GM23338 (cell line): Measurements from ENCODE around the gene SERBP1. TPM values are rescaled to one million over a fixed set of nuclear protein-coding genes. Genes with fewer than 3 reads are reported as not detected.

Source experiments
- ATAC-seq: fragments of 200-7000 bp; cut with Tn5 transposase; 3 replicates; pipeline ENCODE4 v1.9.1; 2020
- DNase-seq: peaks from one replicate; pipeline ENCODE4 v3.0.0-alpha.2; 2015; ENCODE audit warnings: low spot score
- H2AFZ ChIP-seq: fragments of 200-600 bp; sonication (generic); 2 replicates; pipeline ENCODE4 v1.8.0; 2016; ENCODE audit warnings: antibody characterized with exemption, mild to moderate bottlenecking, moderate library complexity
- H3F3A ChIP-seq: fragments of 200-600 bp; sonication (generic); replicated peaks from 2 replicates; pipeline ENCODE4 v1.8.0; 2017; ENCODE audit warnings: antibody characterized with exemption, mixed run types, low read depth
- H3K27ac ChIP-seq: fragments of 200-600 bp; sonication (generic); 2 replicates; pipeline ENCODE4 v1.6.1; 2016; ENCODE audit warnings: low read depth
- H3K27me3 ChIP-seq: fragments of 200-600 bp; sonication (generic); 2 replicates; pipeline ENCODE4 v1.8.0; 2016; ENCODE audit warnings: mild to moderate bottlenecking, mixed run types, moderate library complexity; ENCODE audit not compliant: insufficient read depth
- H3K36me3 ChIP-seq: fragments of 200-600 bp; sonication (generic); 2 replicates; pipeline ENCODE4 v1.8.0; 2016; ENCODE audit warnings: mild to moderate bottlenecking; ENCODE audit not compliant: insufficient read depth
- H3K4me1 ChIP-seq: fragments of 200-600 bp; sonication (generic); 2 replicates; pipeline ENCODE4 v1.8.0; 2016; ENCODE audit warnings: mild to moderate bottlenecking, moderate library complexity; ENCODE audit not compliant: insufficient read depth
- H3K4me2 ChIP-seq: fragments of 200-600 bp; sonication (generic); 2 replicates; pipeline ENCODE4 v1.7.1; 2017; ENCODE audit warnings: mixed run types
- H3K4me3 ChIP-seq: fragments of 200-600 bp; sonication (generic); 2 replicates; pipeline ENCODE4 v1.6.1; 2016; ENCODE audit warnings: mixed run types
- H3K79me2 ChIP-seq: fragments of 200-600 bp; sonication (generic); replicated peaks from 2 replicates; pipeline ENCODE4 v1.8.0; 2017; ENCODE audit warnings: mild to moderate bottlenecking; ENCODE audit not compliant: insufficient read depth
- H3K9me2 ChIP-seq: fragments of 200-600 bp; sonication (generic); 2 replicates; pipeline ENCODE4 v1.8.0; 2017; ENCODE audit not compliant: insufficient read depth
- H4K20me1 ChIP-seq: fragments of 200-600 bp; sonication (generic); replicated peaks from 2 replicates; pipeline ENCODE4 v1.8.0; 2017; ENCODE audit warnings: mild to moderate bottlenecking; ENCODE audit not compliant: insufficient read depth
- H3K27ac Mint-ChIP-seq: 2 replicates; pipeline ENCODE4 v1.8.0; 2020; ENCODE audit warnings: inconsistent platforms, mild to moderate bottlenecking, moderate library complexity, mixed read lengths
- H3K27me3 Mint-ChIP-seq: 3 replicates; pipeline ENCODE4 v1.8.0; 2022; ENCODE audit warnings: low read depth, mild to moderate bottlenecking, moderate library complexity, mixed read lengths, inconsistent platforms; ENCODE audit not compliant: insufficient read depth, poor library complexity
- H3K36me3 Mint-ChIP-seq: 3 replicates; pipeline ENCODE4 v1.8.0; 2021; ENCODE audit warnings: low read depth, mild to moderate bottlenecking, inconsistent platforms, moderate library complexity, mixed read lengths
- H3K4me1 Mint-ChIP-seq: 3 replicates; pipeline ENCODE4 v1.8.0; 2020; ENCODE audit warnings: mild to moderate bottlenecking, inconsistent platforms, mixed read lengths
- H3K4me3 Mint-ChIP-seq: 3 replicates; pipeline ENCODE4 v1.8.0; 2021; ENCODE audit warnings: moderate library complexity, mild to moderate bottlenecking, inconsistent platforms, mixed read lengths
- H3K9me3 Mint-ChIP-seq: 3 replicates; pipeline ENCODE4 v1.8.0; 2020; ENCODE audit warnings: moderate library complexity, mild to moderate bottlenecking, inconsistent platforms, mixed read lengths
- CREB1 ChIP-seq: fragments of 250-450 bp; sonication (Bioruptor Pico); IDR thresholded peaks from 2 replicates; pipeline ENCODE4 v1.5.0; 2020; ENCODE audit warnings: low read depth, mild to moderate bottlenecking, moderate library complexity
- CTCF ChIP-seq, 2 experiments: fragments of 200-600 bp in 1 of 2; sonication (generic) in 1 of 2; conservative IDR thresholded peaks; 2 replicates each; pipeline versions ENCODE4 v1.5.1 to v1.6.1; 2016 to 2017; ENCODE audit warnings: antibody characterized with exemption in 2 of 2, low read depth in 2 of 2, mild to moderate bottlenecking in 2 of 2, moderate library complexity in 1 of 2
- ETS1 ChIP-seq: IDR thresholded peaks from 2 replicates; pipeline ENCODE4 v1.6.1; 2016; ENCODE audit warnings: antibody characterized with exemption
- EZH2 ChIP-seq: fragments of 200-600 bp; sonication (generic); IDR thresholded peaks from one replicate; pipeline ENCODE4 v1.8.0; 2017; ENCODE audit warnings: antibody characterized with exemption, mild to moderate bottlenecking, low read depth; ENCODE audit not compliant: unreplicated experiment
- EZH2phosphoT487 ChIP-seq: fragments of 200-600 bp; sonication (generic); IDR thresholded peaks from one replicate; pipeline ENCODE4 v1.8.1; 2018; ENCODE audit warnings: antibody characterized with exemption; ENCODE audit not compliant: unreplicated experiment
- NANOG ChIP-seq: IDR thresholded peaks from 2 replicates; pipeline ENCODE4 v1.6.1; 2016; ENCODE audit warnings: antibody characterized with exemption, borderline replicate concordance
- POLR2AphosphoS5 ChIP-seq: IDR thresholded peaks from 2 replicates; pipeline ENCODE4 v1.6.1; 2016; ENCODE audit warnings: antibody characterized with exemption, low read depth
- REST ChIP-seq: IDR thresholded peaks from one replicate; pipeline ENCODE4 v1.6.1; 2018; ENCODE audit warnings: antibody characterized with exemption; ENCODE audit not compliant: unreplicated experiment
- STAT1 ChIP-seq: IDR thresholded peaks from one replicate; pipeline ENCODE4 v1.6.1; 2016; ENCODE audit warnings: antibody characterized with exemption; ENCODE audit not compliant: unreplicated experiment
- ZNF114 ChIP-seq: fragments of 250-450 bp; sonication (Bioruptor Pico); IDR thresholded peaks from 2 replicates; pipeline ENCODE4 v1.5.0; 2020; ENCODE audit warnings: mild to moderate bottlenecking, moderate library complexity
- ZNF331 ChIP-seq: fragments of 250-450 bp; sonication (Bioruptor Pico); IDR thresholded peaks from 2 replicates; pipeline ENCODE4 v1.5.0; 2020; ENCODE audit warnings: low read depth, mild to moderate bottlenecking, moderate library complexity
- ZNF462 ChIP-seq: fragments of 250-450 bp; sonication (Bioruptor Pico); IDR thresholded peaks from 2 replicates; pipeline ENCODE4 v1.5.0; 2020; ENCODE audit warnings: mild to moderate bottlenecking, moderate library complexity
- polyA plus RNA-seq: library from polyadenylated mRNA; unstranded; fragments of >200 nt; fragmentation: Nextera tagmentation; extraction: Ambion mirVana; gene quantifications from 2 replicates; pipeline ENCODE4 v1.2.1, GENCODE V29; 2016
- total RNA-seq: library from RNA; depleted of rRNA; stranded (reverse); fragments of >200 nt; shearing (Covaris generic); gene quantifications from 2 replicates; pipeline ENCODE4 v1.2.3, GENCODE V29; 2014

SERBP1 gene
- total and polyA plus RNA-seq, 2 experiments from 2014 or later, result 559 to 674 TPM

GRCh38 chr1:67361641-67362040 lies 68.6 kb downstream of the SERBP1 start:
- Histone ChIP-seq H3F3A (no peaks in the 10 kb centered on the region), H3K9me2 (no peaks in the 10 kb centered on the region), H3K4me1 (no peaks in the 10 kb centered on the region), H3K27me3 (no peaks in the 10 kb centered on the region), H3K27ac (no peak overlapping the region), H2AFZ (no peak overlapping the region), H4K20me1 (no peaks in the 10 kb centered on the region), H3K4me3 (no peak overlapping the region), H3K79me2 (no peaks in the 10 kb centered on the region), H3K36me3 (no peaks in the 10 kb centered on the region), H3K4me2 (no peak overlapping the region)
- H3K27ac Mint-ChIP-seq, result no peak overlapping the region
- no peak overlapping the region for H3K4me3 Mint-ChIP-seq
- TF ChIP-seq CTCF (conservative IDR thresholded peaks at IDR 0.05; ENCODE audit: low read depth in 2 of 2) (no peak), POLR2AphosphoS5 (no peak), ZNF331 (CRISPR knock-in tag) (no peak), EZH2phosphoT487 (no peak), ZNF114 (CRISPR knock-in tag) (no peak), ETS1 (no peak), NANOG (no peak), ZNF462 (CRISPR knock-in tag) (no peak), STAT1 (no peak), CREB1 (CRISPR knock-in tag) (no peak), EZH2 (no peak), REST (no peak)
- no peaks in the 10 kb centered on the region for H3K4me1 Mint-ChIP-seq
- ATAC-seq (no peak), DNase-seq (no peak)
- H3K27me3 Mint-ChIP-seq, result no peaks in the 10 kb centered on the region
- no peaks in the 10 kb centered on the region for H3K36me3 Mint-ChIP-seq
- H3K9me3 Mint-ChIP-seq, result no peaks in the 10 kb centered on the region; the same call in 2 of the 3 replicates
